Loucy (cell line): ENCODE data around the gene SSTR5.

Experiments
- CTCF ChIP-seq: fragments of 200-600 bp; sonication (generic); conservative IDR thresholded peaks from 2 replicates; pipeline ENCODE4 v1.5.1; 2014; ENCODE audit warnings: mild to moderate bottlenecking, antibody characterized with exemption, low read length
- EZH2phosphoT487 ChIP-seq: fragments of 200-600 bp; IDR thresholded peaks from 2 replicates; pipeline ENCODE4 v1.6.1; 2018; ENCODE audit warnings: antibody characterized with exemption, mild to moderate bottlenecking, moderate library complexity, borderline replicate concordance

GRCh38 chr16:1054660-1055556 lies 17.6 kb upstream of the SSTR5 start:
- TF ChIP-seq CTCF (no peak), EZH2phosphoT487 (no peak)
